GM18511 (cell line): Measurements from ENCODE around the gene BUD23.
"Not testable (repeated sequence)": the region's sequence is repeated elsewhere in the genome, so short reads cannot be mapped to it uniquely, and the experiment has no call there.

Source experiments
- ATAC-seq: cut with Tn5 transposase; IDR thresholded peaks from one replicate; pipeline ENCODE4 v1.9.1; 2021; ENCODE audit warnings: mild to moderate bottlenecking, moderate library complexity; ENCODE audit not compliant: unreplicated experiment

Gene BUD23

GRCh38 chr7:73718438-73718881 is 35.1 kb downstream of the BUD23 start:
- ATAC-seq, result no peak

- peak; percentile 61 for ATAC-seq
These were observed 35.8 kb downstream of the BUD23 start, which contains the start of gene STX1A for GRCh38 chr7:73718905-73719805. TSS of gene STX1A (minus strand) at chr7:73719669. CDS start at chr7:73719631, 38 bp downstream.

GRCh38 chr7:73719806-73720169 is 36.4 kb downstream of the BUD23 start:
- peak; percentile 13 for ATAC-seq

- ATAC-seq, result not testable (repeated sequence)
These were observed 37.0 kb downstream of the BUD23 start for GRCh38 chr7:73720443-73720842.

GRCh38 chr7:73721377-73721817 is 38.0 kb downstream of the BUD23 start:
- no peak for ATAC-seq

- not testable (repeated sequence) for ATAC-seq
These were observed 38.8 kb downstream of the BUD23 start for GRCh38 chr7:73722182-73722581.

- no peak for ATAC-seq
These were observed 39.4 kb downstream of the BUD23 start for GRCh38 chr7:73722785-73723184.

GRCh38 chr7:73723813-73724212 is 40.4 kb downstream of the BUD23 start:
- no peak for ATAC-seq

- peak; percentile 20 for ATAC-seq
These were observed 42.7 kb downstream of the BUD23 start for GRCh38 chr7:73726083-73726466.

GRCh38 chr7:73727952-73728351 is 44.6 kb downstream of the BUD23 start:
- no peak for ATAC-seq

- no peak for ATAC-seq
These were observed 45.2 kb downstream of the BUD23 start for GRCh38 chr7:73728551-73728950.

GRCh38 chr7:73730485-73730884 is 47.1 kb downstream of the BUD23 start:
- ATAC-seq, result no peak

- no peak for ATAC-seq
These were observed 49.0 kb downstream of the BUD23 start for GRCh38 chr7:73732397-73732796.

GRCh38 chr7:73734619-73735527 is 51.5 kb downstream of the BUD23 start:
- peak; percentile 53 for ATAC-seq

GRCh38 chr7:73735528-73735905 is 52.1 kb downstream of the BUD23 start:
- no peak for ATAC-seq

- no peak for ATAC-seq
These were observed 53.5 kb downstream of the BUD23 start for GRCh38 chr7:73736885-73737284.

- ATAC-seq, result no peak
These were observed 54.3 kb downstream of the BUD23 start for GRCh38 chr7:73737491-73738219.

GRCh38 chr7:73738220-73738611 is 54.8 kb downstream of the BUD23 start:
- peak; percentile 24 for ATAC-seq

GRCh38 chr7:73738612-73739386 is 55.4 kb downstream of the BUD23 start, which contains the start of gene ABHD11:
TSS of gene ABHD11 (minus strand) at chr7:73738802. CDS start at chr7:73738770, 32 bp downstream.
- ATAC-seq, result peak; percentile 88

- peak; percentile 6 for ATAC-seq
These were observed 56.0 kb downstream of the BUD23 start for GRCh38 chr7:73739387-73739767.
